ENCODE results near the gene KCTD7.
"Not testable (repeated sequence)": the region's sequence is repeated elsewhere in the genome, so short reads cannot be mapped to it uniquely, and the experiment has no call there.

Gene KCTD7

DNA sequence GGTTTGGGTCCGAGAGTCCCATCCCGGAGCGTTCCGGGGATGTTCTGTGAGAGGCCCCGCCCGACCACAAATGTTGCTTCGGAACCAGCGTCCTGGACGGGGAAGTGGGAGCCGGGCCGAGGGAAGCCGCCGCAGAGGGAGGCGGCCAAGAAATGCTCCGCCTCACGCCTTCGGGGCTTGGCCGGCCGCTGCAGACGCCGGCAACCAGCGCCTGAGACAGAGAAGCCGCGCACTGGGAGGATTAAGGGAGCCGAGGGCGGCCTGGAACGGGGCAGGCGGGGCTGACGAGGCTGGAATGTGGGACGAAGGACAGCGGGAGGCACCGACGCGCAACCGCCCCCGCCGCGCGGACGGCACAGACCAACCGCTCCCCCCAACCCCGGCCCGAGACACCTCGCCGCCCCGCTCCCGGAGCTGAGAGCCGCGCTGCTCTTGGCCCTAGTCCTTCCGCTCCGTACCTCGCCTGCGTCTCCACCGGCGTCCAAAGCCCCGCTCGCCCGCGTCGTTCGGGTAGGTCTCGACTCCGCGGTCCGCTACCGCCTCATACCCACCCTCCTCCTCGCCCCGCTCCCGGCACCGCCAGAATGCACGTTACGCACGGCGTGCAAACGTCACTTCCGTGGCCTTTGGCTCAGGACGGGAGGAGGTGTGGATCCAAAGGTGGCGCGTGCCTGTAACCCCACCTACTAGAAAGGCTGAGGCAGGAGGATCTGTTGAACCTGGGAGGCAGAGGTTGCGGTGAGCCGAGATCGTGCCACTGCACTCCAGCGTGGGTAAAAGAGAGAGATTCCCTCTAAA lies 36.7 kb upstream of the KCTD7 start:
- TF ChIP-seq CTCF (IDR thresholded peaks at IDR 0.05; ENCODE audit: low read depth, low read length) = no peak

GRCh38 chr7:66592597-66593146 lies 36.0 kb upstream of the KCTD7 start:
- peak overlapping the region; percentile 97 for H3K4me3 ChIP-seq (ENCODE audit: low read depth, low read length)
- DNase-seq; H3K27me3 ChIP-seq (ENCODE audit: insufficient read depth, low read depth, severe bottlenecking); H3K36me3 ChIP-seq; H3K9me3 ChIP-seq (ENCODE audit: severe bottlenecking): not testable (repeated sequence)
- peak overlapping the region; percentile 91 for H3K27ac ChIP-seq

More for the DNA sequence above, 36.7 kb upstream of the KCTD7 start:
- no peaks in the 10 kb centered on the region for H3K9me3 ChIP-seq (ENCODE audit: severe bottlenecking)
- DNase-seq = peak; percentile 95
- H3K36me3 ChIP-seq = peaks cover 6% of the 10 kb centered on the region
- H3K4me3 ChIP-seq (ENCODE audit: low read depth, low read length) = peak overlapping the region; percentile 97
- peak overlapping the region; percentile 91 for H3K27ac ChIP-seq
- H3K27me3 ChIP-seq (ENCODE audit: insufficient read depth, low read depth, severe bottlenecking) = no peaks in the 10 kb centered on the region

- not testable (repeated sequence) for H3K27ac ChIP-seq; H3K27me3 ChIP-seq (ENCODE audit: insufficient read depth, low read depth, severe bottlenecking); H3K36me3 ChIP-seq; DNase-seq; H3K9me3 ChIP-seq (ENCODE audit: severe bottlenecking); H3K4me3 ChIP-seq (ENCODE audit: low read depth, low read length)
Measured at GRCh38 chr7:66594082-66594481, 34.6 kb upstream of the KCTD7 start.

DNA sequence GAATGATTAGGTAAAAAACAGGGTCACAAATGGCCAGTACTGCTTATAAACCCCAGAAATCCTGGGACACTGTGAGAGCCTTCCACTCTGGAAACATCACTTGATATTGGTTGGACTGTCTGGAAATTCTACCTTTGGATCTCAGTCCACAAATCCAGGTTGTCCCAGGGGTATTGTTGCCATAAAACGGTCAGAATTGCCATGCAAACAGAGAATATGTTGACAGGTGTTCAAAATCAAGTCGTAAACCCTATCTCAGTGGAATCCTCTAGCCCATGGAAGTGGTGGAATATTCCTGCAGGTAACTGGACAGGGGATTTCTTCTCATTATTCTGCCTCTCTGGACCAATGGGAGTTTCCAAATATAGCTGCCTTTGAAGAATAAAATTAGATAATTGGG lies 31.2 kb upstream of the KCTD7 start:
- no peaks in the 10 kb centered on the region for H3K36me3 ChIP-seq
- H3K9me3 ChIP-seq (ENCODE audit: severe bottlenecking) = no peaks in the 10 kb centered on the region
- DNase-seq = no peak
- no peak overlapping the region for H3K27ac ChIP-seq
- H3K27me3 ChIP-seq (ENCODE audit: insufficient read depth, low read depth, severe bottlenecking) = no peaks in the 10 kb centered on the region
- no peak overlapping the region for H3K4me3 ChIP-seq (ENCODE audit: low read depth, low read length)
- TF ChIP-seq CTCF (IDR thresholded peaks at IDR 0.05; ENCODE audit: low read depth, low read length) = no peak

DNA sequence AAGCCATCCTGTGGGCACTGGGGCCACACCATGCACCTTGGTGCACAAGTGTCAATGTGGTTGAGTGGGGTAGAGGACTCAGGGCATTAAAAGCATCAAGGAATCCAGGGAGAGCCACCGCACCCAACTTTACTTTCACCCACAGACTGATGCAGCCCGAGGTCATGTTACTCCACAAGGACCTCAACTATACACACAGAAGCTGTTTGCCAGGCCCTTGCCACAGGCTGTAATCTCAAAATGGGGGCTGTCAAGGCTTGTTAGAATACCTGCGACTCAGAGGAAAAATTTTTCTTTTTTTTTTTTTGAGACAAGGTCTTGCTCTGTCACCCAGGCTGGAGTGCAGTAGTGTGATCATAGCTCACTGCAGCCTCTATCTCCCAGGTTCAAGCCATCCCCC lies 26.5 kb upstream of the KCTD7 start:
- DNase-seq = no peak
- TF ChIP-seq CTCF (IDR thresholded peaks at IDR 0.05; ENCODE audit: low read depth, low read length) = no peak
- Histone ChIP-seq H3K27ac (no peak overlapping the region), H3K9me3 (ENCODE audit: severe bottlenecking) (no peaks in the 10 kb centered on the region), H3K4me3 (ENCODE audit: low read depth, low read length) (no peak overlapping the region), H3K36me3 (no peaks in the 10 kb centered on the region), H3K27me3 (ENCODE audit: insufficient read depth, low read depth, severe bottlenecking) (no peaks in the 10 kb centered on the region)

DNA sequence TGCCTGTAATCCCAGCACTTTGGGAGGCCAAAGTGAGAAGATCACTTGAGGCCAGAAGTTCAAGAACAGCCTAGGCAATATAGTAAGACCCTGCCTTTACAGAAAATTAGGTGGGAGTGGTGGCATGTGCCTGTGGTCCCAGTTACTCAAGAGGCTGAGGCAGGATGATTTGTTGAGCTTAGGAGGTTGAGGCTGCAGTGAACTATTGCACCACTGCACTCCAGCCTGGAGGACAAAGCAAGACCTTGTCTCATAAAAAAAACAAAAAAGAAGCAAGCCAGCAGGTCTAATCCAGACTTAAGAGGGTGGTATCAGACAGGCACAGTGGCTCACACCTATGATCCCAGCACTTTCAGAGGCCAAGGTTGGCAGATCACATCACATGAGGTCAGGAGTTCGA lies 24.5 kb upstream of the KCTD7 start:
- Histone ChIP-seq H3K27me3 (ENCODE audit: insufficient read depth, low read depth, severe bottlenecking) (no peaks in the 10 kb centered on the region), H3K27ac (no peak overlapping the region), H3K9me3 (ENCODE audit: severe bottlenecking) (no peaks in the 10 kb centered on the region), H3K4me3 (ENCODE audit: low read depth, low read length) (no peak overlapping the region), H3K36me3 (no peaks in the 10 kb centered on the region)
- no peak for TF ChIP-seq CTCF (IDR thresholded peaks at IDR 0.05; ENCODE audit: low read depth, low read length)
- no peak for DNase-seq

DNA sequence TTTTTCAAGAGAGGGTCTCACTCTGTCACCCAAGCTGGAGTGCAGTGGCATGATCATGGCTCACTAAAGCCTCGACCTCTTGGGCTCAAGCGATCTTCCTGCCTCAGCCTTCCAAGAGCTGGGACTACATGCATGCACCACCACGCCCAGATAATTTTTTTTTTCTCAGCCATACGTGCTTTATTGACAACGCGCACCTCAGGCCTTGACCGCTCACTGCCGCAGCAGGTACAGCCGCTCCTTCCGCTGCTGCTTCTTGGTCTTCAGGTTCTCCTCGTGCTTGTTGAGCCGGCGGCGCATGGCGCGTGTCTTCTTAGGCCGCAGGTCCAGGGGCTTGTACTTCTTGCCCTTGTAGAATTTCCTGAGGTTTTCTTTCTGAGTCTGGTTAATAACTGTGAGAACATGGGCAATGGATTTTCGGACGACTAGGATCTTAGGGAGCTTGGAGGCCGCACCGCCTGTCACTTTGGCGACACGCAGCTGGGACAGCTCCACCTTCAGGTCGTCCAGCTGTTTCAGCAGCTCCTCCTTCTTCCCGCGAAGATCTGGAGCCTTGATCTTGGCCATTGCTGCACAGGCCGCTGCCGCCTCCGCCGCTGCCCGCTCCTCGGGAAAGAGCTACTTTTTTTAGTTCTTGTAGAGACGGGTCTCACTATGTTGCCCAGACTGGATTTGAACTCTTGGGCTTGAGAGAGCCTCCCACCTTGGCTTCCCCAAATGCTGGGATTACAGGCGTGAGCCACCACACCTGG lies 22.0 kb upstream of the KCTD7 start:
- not testable (repeated sequence) for H3K27ac ChIP-seq; DNase-seq; H3K4me3 ChIP-seq (ENCODE audit: low read depth, low read length); H3K9me3 ChIP-seq (ENCODE audit: severe bottlenecking); H3K27me3 ChIP-seq (ENCODE audit: insufficient read depth, low read depth, severe bottlenecking); H3K36me3 ChIP-seq
